Measurements from ENCODE around the gene HSPA5. TPM values are rescaled to one million over a fixed set of nuclear protein-coding genes. Genes with fewer than 3 reads are reported as not detected.

HSPA5 gene
- total and polyA plus RNA-seq, 11 donors: 89.2 to 1,101 (median 242) TPM

GRCh38 chr9:125277411-125277810 lies 36.3 kb upstream of the HSPA5 start:
- ATAC-seq (no peak), DNase-seq (no peak)
- no peaks in the 10 kb centered on the region for H3K27me3 ChIP-seq
- intact Hi-C loops (cut with DNase I): no loop called here
- peaks cover 0 to 6% (median 0%) of the 10 kb centered on the region in 9 donors for H3K36me3 ChIP-seq
- H3K4me1 ChIP-seq: peaks cover 0 to 27% (median 4%) of the 10 kb centered on the region in 12 donors
- no peak overlapping the region for H3K4me3 ChIP-seq
- TF ChIP-seq CTCF (IDR thresholded peaks at IDR 0.05) (no peak), POLR2A (IDR thresholded peaks at IDR 0.05) (no peak)
- H3K27ac ChIP-seq: no peak overlapping the region
- no peaks in the 10 kb centered on the region for H3K9me3 ChIP-seq

GRCh38 chr9:125276771-125277170 lies 35.6 kb upstream of the HSPA5 start:
- ATAC-seq: no peak
- no peak overlapping the region for H3K27ac ChIP-seq
- no peaks in the 10 kb centered on the region for H3K27me3 ChIP-seq
- H3K4me1 ChIP-seq: peaks cover 0 to 34% (median 4%) of the 10 kb centered on the region in 12 donors
- no peaks in the 10 kb centered on the region for H3K9me3 ChIP-seq
- DNase-seq: no peak
- no peak overlapping the region for H3K4me3 ChIP-seq
- intact Hi-C loops (cut with DNase I): no loop called here
- H3K36me3 ChIP-seq: peaks cover 0 to 10% (median 1%) of the 10 kb centered on the region in 9 donors
- 96 to 98% (median 97%) methylated on average over 4 of the region's 4 CpGs for WGBS, 4 donors
- TF ChIP-seq CTCF (IDR thresholded peaks at IDR 0.05): no peak
- TF ChIP-seq POLR2A (IDR thresholded peaks at IDR 0.05): no peak

- ATAC-seq (peak in 2 of 4 donors; percentile 29 to 36), DNase-seq (no peak)
- Histone ChIP-seq H3K4me1 (peaks cover 0 to 48% (median 5%) of the 10 kb centered on the region in 12 donors), H3K27me3 (no peaks in the 10 kb centered on the region), H3K9me3 (no peaks in the 10 kb centered on the region), H3K36me3 (peaks cover 0 to 14% (median 0%) of the 10 kb centered on the region in 9 donors), H3K27ac (peak overlapping the region in 1 of 12 donors; percentile 47), H3K4me3 (no peak overlapping the region)
- TF ChIP-seq CTCF (IDR thresholded peaks at IDR 0.05) (no peak), POLR2A (IDR thresholded peaks at IDR 0.05) (no peak)
- 68 to 74% (median 71%) methylated on average over 3 of the region's 3 CpGs for WGBS, 4 donors
- intact Hi-C loops (cut with DNase I): no loop called here
These were observed 31.6 kb upstream of the HSPA5 start for GRCh38 chr9:125272697-125273096.

- Histone ChIP-seq H3K36me3 (peaks cover 0 to 26% (median 9%) of the 10 kb centered on the region in 9 donors), H3K27ac (no peak overlapping the region), H3K27me3 (no peaks in the 10 kb centered on the region), H3K9me3 (no peaks in the 10 kb centered on the region), H3K4me1 (peaks cover 0 to 43% (median 5%) of the 10 kb centered on the region in 12 donors), H3K4me3 (no peak overlapping the region)
- 73 to 81% (median 80%) methylated on average over 5 of the region's 5 CpGs for WGBS, 4 donors
- intact Hi-C loops (cut with DNase I): no loop called here
- no peak for TF ChIP-seq CTCF (IDR thresholded peaks at IDR 0.05)
- TF ChIP-seq POLR2A (IDR thresholded peaks at IDR 0.05): no peak
- DNase-seq (no peak), ATAC-seq (no peak)
These were observed 29.9 kb upstream of the HSPA5 start for GRCh38 chr9:125271081-125271480.
